ENCODE data around the gene SMG6.

Gene SMG6

GRCh38 chr17:2174468-2175293 lies 128.9 kb downstream of the SMG6 start:
- Histone ChIP-seq H3K9me3 (ENCODE audit: control insufficient read depth, insufficient read depth, low read depth, low read length) (no peaks in the 10 kb centered on the region), H3K4me3 (ENCODE audit: low read depth, low read length) (no peak overlapping the region), H3K36me3 (ENCODE audit: control insufficient read depth in 2 of 2, insufficient read depth in 1 of 2, low read length in 2 of 2) (peaks cover 12 to 23% of the 10 kb centered on the region in 2 experiments; a peak in 2 of 3 replicates), H3K4me1 (ENCODE audit: control insufficient read depth, insufficient read depth, low read length) (peaks cover 42% of the 10 kb centered on the region), H3K27ac (ENCODE audit: extremely low read depth, low read depth, low read length) (no peak overlapping the region; the same call in 1 of the 2 replicates)
- ChIA-PET CTCF (no interaction called here), POLR2A (interaction anchor here (0.6 kb wide), 1 partner anchor 126 kb away, joined by 3 read pairs; no protein-coding TSS in a partner anchor)
- TF ChIP-seq, protein P1, sequence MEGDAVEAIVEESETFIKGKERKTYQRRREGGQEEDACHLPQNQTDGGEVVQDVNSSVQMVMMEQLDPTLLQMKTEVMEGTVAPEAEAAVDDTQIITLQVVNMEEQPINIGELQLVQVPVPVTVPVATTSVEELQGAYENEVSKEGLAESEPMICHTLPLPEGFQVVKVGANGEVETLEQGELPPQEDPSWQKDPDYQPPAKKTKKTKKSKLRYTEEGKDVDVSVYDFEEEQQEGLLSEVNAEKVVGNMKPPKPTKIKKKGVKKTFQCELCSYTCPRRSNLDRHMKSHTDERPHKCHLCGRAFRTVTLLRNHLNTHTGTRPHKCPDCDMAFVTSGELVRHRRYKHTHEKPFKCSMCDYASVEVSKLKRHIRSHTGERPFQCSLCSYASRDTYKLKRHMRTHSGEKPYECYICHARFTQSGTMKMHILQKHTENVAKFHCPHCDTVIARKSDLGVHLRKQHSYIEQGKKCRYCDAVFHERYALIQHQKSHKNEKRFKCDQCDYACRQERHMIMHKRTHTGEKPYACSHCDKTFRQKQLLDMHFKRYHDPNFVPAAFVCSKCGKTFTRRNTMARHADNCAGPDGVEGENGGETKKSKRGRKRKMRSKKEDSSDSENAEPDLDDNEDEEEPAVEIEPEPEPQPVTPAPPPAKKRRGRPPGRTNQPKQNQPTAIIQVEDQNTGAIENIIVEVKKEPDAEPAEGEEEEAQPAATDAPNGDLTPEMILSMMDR (tag by site-specific recombination; IDR thresholded peaks at IDR 0.05), result peak; percentile 10; the same call in 1 of the 2 replicates
- TF ChIP-seq ZNF341 (tag by site-specific recombination; IDR thresholded peaks at IDR 0.05; ENCODE audit: low read depth) (peak; percentile 85), ZBTB8A (tag by site-specific recombination; IDR thresholded peaks at IDR 0.05) (no peak)

- POLR2A ChIA-PET, result interaction anchor here (0.6 kb wide), 1 partner anchor 125 kb away, joined by 3 read pairs; no protein-coding TSS in a partner anchor
- CTCF ChIA-PET, result no interaction called here
- no peak overlapping the region for H3K4me3 ChIP-seq (ENCODE audit: low read depth, low read length)
- H3K27ac ChIP-seq (ENCODE audit: extremely low read depth, low read depth, low read length), result no peak overlapping the region; the same call in 1 of the 2 replicates
- no peaks in the 10 kb centered on the region for H3K9me3 ChIP-seq (ENCODE audit: control insufficient read depth, insufficient read depth, low read depth, low read length)
- peaks cover 16 to 28% of the 10 kb centered on the region in 2 experiments; a peak in 2 of 3 replicates for H3K36me3 ChIP-seq (ENCODE audit: control insufficient read depth in 2 of 2, insufficient read depth in 1 of 2, low read length in 2 of 2)
- TF ChIP-seq ZNF121 (tag by site-specific recombination; IDR thresholded peaks at IDR 0.05) (peak; percentile 74; the same call in 1 of the 2 replicates), KLF1 (tag by site-specific recombination; IDR thresholded peaks at IDR 0.05) (peak; percentile 82), ZNF114 (tag by site-specific recombination; IDR thresholded peaks at IDR 0.05) (no peak), PRDM1 (tag by site-specific recombination; IDR thresholded peaks at IDR 0.05) (0 out of 2 replicates have a peak, but pooled peaks have one; percentile 37)
- TF ChIP-seq, protein P2, sequence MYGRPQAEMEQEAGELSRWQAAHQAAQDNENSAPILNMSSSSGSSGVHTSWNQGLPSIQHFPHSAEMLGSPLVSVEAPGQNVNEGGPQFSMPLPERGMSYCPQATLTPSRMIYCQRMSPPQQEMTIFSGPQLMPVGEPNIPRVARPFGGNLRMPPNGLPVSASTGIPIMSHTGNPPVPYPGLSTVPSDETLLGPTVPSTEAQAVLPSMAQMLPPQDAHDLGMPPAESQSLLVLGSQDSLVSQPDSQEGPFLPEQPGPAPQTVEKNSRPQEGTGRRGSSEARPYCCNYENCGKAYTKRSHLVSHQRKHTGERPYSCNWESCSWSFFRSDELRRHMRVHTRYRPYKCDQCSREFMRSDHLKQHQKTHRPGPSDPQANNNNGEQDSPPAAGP (tag by site-specific recombination; IDR thresholded peaks at IDR 0.05), result peak; percentile 12; the same call in 1 of the 2 replicates
- TF ChIP-seq, protein P3, sequence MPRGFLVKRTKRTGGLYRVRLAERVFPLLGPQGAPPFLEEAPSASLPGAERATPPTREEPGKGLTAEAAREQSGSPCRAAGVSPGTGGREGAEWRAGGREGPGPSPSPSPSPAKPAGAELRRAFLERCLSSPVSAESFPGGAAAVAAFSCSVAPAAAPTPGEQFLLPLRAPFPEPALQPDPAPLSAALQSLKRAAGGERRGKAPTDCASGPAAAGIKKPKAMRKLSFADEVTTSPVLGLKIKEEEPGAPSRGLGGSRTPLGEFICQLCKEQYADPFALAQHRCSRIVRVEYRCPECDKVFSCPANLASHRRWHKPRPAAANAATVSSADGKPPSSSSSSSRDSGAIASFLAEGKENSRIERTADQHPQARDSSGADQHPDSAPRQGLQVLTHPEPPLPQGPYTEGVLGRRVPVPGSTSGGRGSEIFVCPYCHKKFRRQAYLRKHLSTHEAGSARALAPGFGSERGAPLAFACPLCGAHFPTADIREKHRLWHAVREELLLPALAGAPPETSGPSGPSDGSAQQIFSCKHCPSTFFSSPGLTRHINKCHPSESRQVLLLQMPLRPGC (tag by site-specific recombination; IDR thresholded peaks at IDR 0.05), result no peak
- H3K4me1 ChIP-seq (ENCODE audit: control insufficient read depth, insufficient read depth, low read length), result peaks cover 36% of the 10 kb centered on the region
These were observed 129.6 kb downstream of the SMG6 start for GRCh38 chr17:2174014-2174413.

- CTCF ChIA-PET, result interaction anchor here (0.7 kb wide), 1 partner anchor 614 kb away, joined by 3 read pairs; no protein-coding TSS in a partner anchor
- Histone ChIP-seq H3K27ac (ENCODE audit: extremely low read depth, low read depth, low read length) (peak overlapping the region; percentile 53; the same call in 1 of the 2 replicates), H3K36me3 (ENCODE audit: control insufficient read depth in 2 of 2, insufficient read depth in 1 of 2, low read length in 2 of 2) (peaks cover 16 to 26% of the 10 kb centered on the region in 2 experiments; a peak in 2 of 3 replicates), H3K4me1 (ENCODE audit: control insufficient read depth, insufficient read depth, low read length) (peaks cover 32% of the 10 kb centered on the region), H3K4me3 (ENCODE audit: low read depth, low read length) (no peak overlapping the region), H3K9me3 (ENCODE audit: control insufficient read depth, insufficient read depth, low read depth, low read length) (no peaks in the 10 kb centered on the region)
- no peak for TF ChIP-seq ZNF792 (tag by site-specific recombination; IDR thresholded peaks at IDR 0.05)
- TF ChIP-seq, protein P4, sequence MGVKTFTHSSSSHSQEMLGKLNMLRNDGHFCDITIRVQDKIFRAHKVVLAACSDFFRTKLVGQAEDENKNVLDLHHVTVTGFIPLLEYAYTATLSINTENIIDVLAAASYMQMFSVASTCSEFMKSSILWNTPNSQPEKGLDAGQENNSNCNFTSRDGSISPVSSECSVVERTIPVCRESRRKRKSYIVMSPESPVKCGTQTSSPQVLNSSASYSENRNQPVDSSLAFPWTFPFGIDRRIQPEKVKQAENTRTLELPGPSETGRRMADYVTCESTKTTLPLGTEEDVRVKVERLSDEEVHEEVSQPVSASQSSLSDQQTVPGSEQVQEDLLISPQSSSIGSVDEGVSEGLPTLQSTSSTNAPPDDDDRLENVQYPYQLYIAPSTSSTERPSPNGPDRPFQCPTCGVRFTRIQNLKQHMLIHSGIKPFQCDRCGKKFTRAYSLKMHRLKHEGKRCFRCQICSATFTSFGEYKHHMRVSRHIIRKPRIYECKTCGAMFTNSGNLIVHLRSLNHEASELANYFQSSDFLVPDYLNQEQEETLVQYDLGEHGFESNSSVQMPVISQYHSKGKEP (tag by site-specific recombination; IDR thresholded peaks at IDR 0.05), result no peak
- no peak for TF ChIP-seq ZNF830 (tag by site-specific recombination; IDR thresholded peaks at IDR 0.05; ENCODE audit: low read depth)
- TF ChIP-seq, protein P5, sequence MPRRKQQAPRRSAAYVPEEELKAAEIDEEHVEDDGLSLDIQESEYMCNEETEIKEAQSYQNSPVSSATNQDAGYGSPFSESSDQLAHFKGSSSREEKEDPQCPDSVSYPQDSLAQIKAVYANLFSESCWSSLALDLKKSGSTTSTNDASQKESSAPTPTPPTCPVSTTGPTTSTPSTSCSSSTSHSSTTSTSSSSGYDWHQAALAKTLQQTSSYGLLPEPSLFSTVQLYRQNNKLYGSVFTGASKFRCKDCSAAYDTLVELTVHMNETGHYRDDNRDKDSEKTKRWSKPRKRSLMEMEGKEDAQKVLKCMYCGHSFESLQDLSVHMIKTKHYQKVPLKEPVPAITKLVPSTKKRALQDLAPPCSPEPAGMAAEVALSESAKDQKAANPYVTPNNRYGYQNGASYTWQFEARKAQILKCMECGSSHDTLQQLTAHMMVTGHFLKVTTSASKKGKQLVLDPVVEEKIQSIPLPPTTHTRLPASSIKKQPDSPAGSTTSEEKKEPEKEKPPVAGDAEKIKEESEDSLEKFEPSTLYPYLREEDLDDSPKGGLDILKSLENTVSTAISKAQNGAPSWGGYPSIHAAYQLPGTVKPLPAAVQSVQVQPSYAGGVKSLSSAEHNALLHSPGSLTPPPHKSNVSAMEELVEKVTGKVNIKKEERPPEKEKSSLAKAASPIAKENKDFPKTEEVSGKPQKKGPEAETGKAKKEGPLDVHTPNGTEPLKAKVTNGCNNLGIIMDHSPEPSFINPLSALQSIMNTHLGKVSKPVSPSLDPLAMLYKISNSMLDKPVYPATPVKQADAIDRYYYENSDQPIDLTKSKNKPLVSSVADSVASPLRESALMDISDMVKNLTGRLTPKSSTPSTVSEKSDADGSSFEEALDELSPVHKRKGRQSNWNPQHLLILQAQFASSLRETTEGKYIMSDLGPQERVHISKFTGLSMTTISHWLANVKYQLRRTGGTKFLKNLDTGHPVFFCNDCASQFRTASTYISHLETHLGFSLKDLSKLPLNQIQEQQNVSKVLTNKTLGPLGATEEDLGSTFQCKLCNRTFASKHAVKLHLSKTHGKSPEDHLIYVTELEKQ (tag by site-specific recombination; IDR thresholded peaks at IDR 0.05; ENCODE audit: borderline replicate concordance), result peak; percentile 28; the same call in 1 of the 2 replicates
- POLR2A ChIA-PET, result no interaction called here
These were observed 130.6 kb downstream of the SMG6 start for GRCh38 chr17:2172999-2173398.
